ENCODE data around the gene COMMD8. TPM values are rescaled to one million over a fixed set of nuclear protein-coding genes. Genes with fewer than 3 reads are reported as not detected.

Gene COMMD8
- total RNA-seq, 1 experiment from 2014 or later, result 27.4 TPM

DNA sequence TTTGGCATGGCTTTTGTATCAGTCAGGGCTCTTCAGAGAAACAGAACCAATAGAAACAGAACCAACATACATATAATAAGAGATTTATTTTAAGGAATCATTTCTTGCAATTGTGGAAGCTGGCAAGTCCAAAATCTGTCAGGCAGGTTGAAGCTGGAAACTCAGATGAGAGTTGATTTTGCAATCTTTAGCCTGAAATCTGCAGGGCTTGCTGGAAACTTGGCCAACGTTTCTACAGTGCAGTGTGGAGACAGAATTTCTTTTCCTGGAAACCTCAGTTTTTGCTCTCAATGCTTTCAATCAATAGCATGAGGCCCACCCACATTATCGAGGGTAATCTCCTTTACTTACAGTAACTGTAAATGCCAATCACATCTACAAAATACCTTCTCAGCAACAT lies 45.4 kb downstream of the COMMD8 start:
- intact Hi-C loops (cut with micrococcal nuclease; ENCODE audit: unreplicated experiment), result no loop called here
- Histone ChIP-seq H3K9me2 (ENCODE audit: insufficient read depth) (no peaks in the 10 kb centered on the region), H3F3A (ENCODE audit: insufficient read depth, low read depth) (no peaks in the 10 kb centered on the region), H3K27me3 (ENCODE audit: insufficient read depth, low read depth) (no peaks in the 10 kb centered on the region), H3K9me3 (ENCODE audit: insufficient read depth, low read depth) (no peaks in the 10 kb centered on the region), H3K4me2 (no peak overlapping the region), H3K27ac (no peak overlapping the region), H3K79me2 (ENCODE audit: low read depth) (no peaks in the 10 kb centered on the region), H3K4me3 (no peak overlapping the region), H4K20me1 (ENCODE audit: insufficient read depth) (no peaks in the 10 kb centered on the region), H2AFZ (no peak overlapping the region), H3K36me3 (ENCODE audit: low read depth) (no peaks in the 10 kb centered on the region), H3K4me1 (replicated peaks; ENCODE audit: insufficient read depth) (no peaks in the 10 kb centered on the region)
- POLR2A ChIA-PET (ENCODE audit: unreplicated experiment), result no interaction called here
- no peak for DNase-seq
- CTCF ChIA-PET, result no interaction called here
- TF ChIP-seq EZH2 (IDR thresholded peaks at IDR 0.05; ENCODE audit: low read depth) (no peak), CTCF (conservative IDR thresholded peaks at IDR 0.05) (no peak)
- no TSS peak for BruUV-seq (replicated peaks)

- ChIA-PET CTCF (no interaction called here), POLR2A (ENCODE audit: unreplicated experiment) (no interaction called here)
- no peaks in the 10 kb centered on the region for H4K20me1 ChIP-seq (ENCODE audit: insufficient read depth)
- no peaks in the 10 kb centered on the region for H3K27me3 ChIP-seq (ENCODE audit: insufficient read depth, low read depth)
- no peak overlapping the region for H3K27ac ChIP-seq
- no TSS peak for BruUV-seq (replicated peaks)
- TF ChIP-seq EZH2 (IDR thresholded peaks at IDR 0.05; ENCODE audit: low read depth), result no peak
- H3K4me2 ChIP-seq, result no peak overlapping the region
- H2AFZ ChIP-seq, result no peak overlapping the region
- no peak overlapping the region for H3K4me3 ChIP-seq
- H3K4me1 ChIP-seq (replicated peaks; ENCODE audit: insufficient read depth), result 0 out of 2 replicates have a peak, but pooled peaks cover under 1% of the 10 kb centered on the region
- intact Hi-C loops (cut with micrococcal nuclease; ENCODE audit: unreplicated experiment), result no loop called here
- no peaks in the 10 kb centered on the region for H3K79me2 ChIP-seq (ENCODE audit: low read depth)
- H3K9me2 ChIP-seq (ENCODE audit: insufficient read depth), result no peaks in the 10 kb centered on the region
- 0 out of 2 replicates have a peak, but pooled peaks cover 3% of the 10 kb centered on the region for H3K36me3 ChIP-seq (ENCODE audit: low read depth)
- DNase-seq, result no peak
- no peaks in the 10 kb centered on the region for H3K9me3 ChIP-seq (ENCODE audit: insufficient read depth, low read depth)
- no peaks in the 10 kb centered on the region for H3F3A ChIP-seq (ENCODE audit: insufficient read depth, low read depth)
These were observed 47.8 kb downstream of the COMMD8 start for GRCh38 chr4:47415719-47416118.

GRCh38 chr4:47413521-47413920 lies 50.0 kb downstream of the COMMD8 start:
- BruUV-seq (replicated peaks), result no TSS peak
- CTCF ChIA-PET, result no interaction called here
- no peaks in the 10 kb centered on the region for H3K9me2 ChIP-seq (ENCODE audit: insufficient read depth)

More at GRCh38 chr4:47413521-47413920, 50.0 kb downstream of the COMMD8 start:
- intact Hi-C loops (cut with micrococcal nuclease; ENCODE audit: unreplicated experiment), result no loop called here
- no peaks in the 10 kb centered on the region for H3F3A ChIP-seq (ENCODE audit: insufficient read depth, low read depth)
- no peak overlapping the region for H3K27ac ChIP-seq
- TF ChIP-seq EZH2 (IDR thresholded peaks at IDR 0.05; ENCODE audit: low read depth) (no peak), CTCF (conservative IDR thresholded peaks at IDR 0.05) (no peak)
- no peak overlapping the region for H3K4me3 ChIP-seq
- DNase-seq, result no peak
- POLR2A ChIA-PET (ENCODE audit: unreplicated experiment), result no interaction called here
- 0 out of 2 replicates have a peak, but pooled peaks cover 4% of the 10 kb centered on the region for H3K4me1 ChIP-seq (replicated peaks; ENCODE audit: insufficient read depth)
- H3K36me3 ChIP-seq (ENCODE audit: low read depth), result 0 out of 2 replicates have a peak, but pooled peaks cover 3% of the 10 kb centered on the region
- no peaks in the 10 kb centered on the region for H4K20me1 ChIP-seq (ENCODE audit: insufficient read depth)
- no peaks in the 10 kb centered on the region for H3K79me2 ChIP-seq (ENCODE audit: low read depth)
- no peak overlapping the region for H3K4me2 ChIP-seq
- H3K9me3 ChIP-seq (ENCODE audit: insufficient read depth, low read depth), result no peaks in the 10 kb centered on the region
- H2AFZ ChIP-seq, result peak overlapping the region; percentile 17; the same call in 1 of the 2 replicates
- no peaks in the 10 kb centered on the region for H3K27me3 ChIP-seq (ENCODE audit: insufficient read depth, low read depth)
